Cardiac muscle cell (in vitro differentiated cells and primary cell): ENCODE measurements around the gene ACOT9. TPM values are rescaled to one million over a fixed set of nuclear protein-coding genes. Genes with fewer than 3 reads are reported as not detected.
"Not testable (repeated sequence)": the region's sequence is repeated elsewhere in the genome, so short reads cannot be mapped to it uniquely, and the experiment has no call there.

Source experiments
- DNase-seq, 2 donors: peaks; one replicate each; pipeline versions ENCODE4 v3.0.0 to v3.0.0-alpha.2; 2010 to 2017; ENCODE audit warnings: low read depth in 1 of 2, low spot score in 1 of 2
- H3K27ac ChIP-seq: fragments of 200-600 bp; sonication (generic); 2 replicates; pipeline ENCODE4 v1.5.1; 2016
- H3K27me3 ChIP-seq: fragments of 200-600 bp; sonication (generic); 2 replicates; pipeline ENCODE4 v1.6.0; 2016; ENCODE audit warnings: control low read depth
- H3K36me3 ChIP-seq: fragments of 200-600 bp; sonication (generic); 2 replicates; pipeline ENCODE4 v1.5.1; 2016; ENCODE audit warnings: control low read depth
- H3K4me1 ChIP-seq: fragments of 200-600 bp; sonication (generic); 2 replicates; pipeline ENCODE4 v1.8.1; 2017; ENCODE audit warnings: low read depth, mild to moderate bottlenecking, mixed run types
- H3K4me3 ChIP-seq: fragments of 200-600 bp; sonication (generic); 2 replicates; pipeline ENCODE4 v1.5.1; 2016; ENCODE audit warnings: mild to moderate bottlenecking
- H3K9me3 ChIP-seq: fragments of 200-600 bp; sonication (generic); 2 replicates; pipeline ENCODE4 v1.5.1; 2017; ENCODE audit warnings: low read depth, mild to moderate bottlenecking, control low read depth
- polyA plus RNA-seq: library from polyadenylated mRNA; unstranded; fragments of >200 nt; fragmentation: Nextera tagmentation; extraction: Ambion mirVana; gene quantifications from 2 replicates; pipeline ENCODE4 v1.2.1, GENCODE V29; 2016
- total RNA-seq: library from RNA; depleted of rRNA; stranded (reverse); fragments of >200 nt; gene quantifications from 2 replicates; pipeline ENCODE4 v1.2.3, GENCODE V29; 2016
- TF ChIP-seq, protein P1 (sequence below): IDR thresholded peaks from 2 replicates; pipeline ENCODE4 v1.5.1; 2012; ENCODE audit warnings: low read depth, mild to moderate bottlenecking, low read length

Gene ACOT9
- total and polyA plus RNA-seq, 2 experiments from 2014 or later = 22.2 to 31.1 TPM

DNA sequence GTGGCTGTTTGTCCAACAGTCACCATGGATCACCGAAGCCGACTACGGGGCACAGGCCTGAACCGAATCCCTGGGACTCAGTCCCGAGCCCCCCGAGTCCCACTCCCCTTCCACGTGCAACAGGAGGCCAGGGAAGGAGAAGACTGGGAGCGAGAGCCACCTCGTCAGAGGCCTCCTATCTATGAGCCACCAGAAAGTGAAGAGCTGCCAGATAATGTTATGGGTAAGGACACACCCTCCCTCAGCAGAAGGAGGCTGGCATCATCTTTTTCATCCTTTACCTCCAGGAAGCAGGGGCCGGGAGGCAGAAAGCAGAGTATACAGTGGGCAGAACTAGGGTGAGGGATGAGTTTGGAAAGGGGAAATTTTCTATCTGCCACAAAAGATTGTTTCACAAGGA, 78.6 kb downstream of the ACOT9 start:
- TF ChIP-seq, protein P1, sequence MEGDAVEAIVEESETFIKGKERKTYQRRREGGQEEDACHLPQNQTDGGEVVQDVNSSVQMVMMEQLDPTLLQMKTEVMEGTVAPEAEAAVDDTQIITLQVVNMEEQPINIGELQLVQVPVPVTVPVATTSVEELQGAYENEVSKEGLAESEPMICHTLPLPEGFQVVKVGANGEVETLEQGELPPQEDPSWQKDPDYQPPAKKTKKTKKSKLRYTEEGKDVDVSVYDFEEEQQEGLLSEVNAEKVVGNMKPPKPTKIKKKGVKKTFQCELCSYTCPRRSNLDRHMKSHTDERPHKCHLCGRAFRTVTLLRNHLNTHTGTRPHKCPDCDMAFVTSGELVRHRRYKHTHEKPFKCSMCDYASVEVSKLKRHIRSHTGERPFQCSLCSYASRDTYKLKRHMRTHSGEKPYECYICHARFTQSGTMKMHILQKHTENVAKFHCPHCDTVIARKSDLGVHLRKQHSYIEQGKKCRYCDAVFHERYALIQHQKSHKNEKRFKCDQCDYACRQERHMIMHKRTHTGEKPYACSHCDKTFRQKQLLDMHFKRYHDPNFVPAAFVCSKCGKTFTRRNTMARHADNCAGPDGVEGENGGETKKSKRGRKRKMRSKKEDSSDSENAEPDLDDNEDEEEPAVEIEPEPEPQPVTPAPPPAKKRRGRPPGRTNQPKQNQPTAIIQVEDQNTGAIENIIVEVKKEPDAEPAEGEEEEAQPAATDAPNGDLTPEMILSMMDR = no peak
- Histone ChIP-seq H3K27me3 (no peaks in the 10 kb centered on the region), H3K9me3 (no peaks in the 10 kb centered on the region), H3K4me1 (peaks cover 5% of the 10 kb centered on the region), H3K27ac (no peak overlapping the region), H3K36me3 (no peaks in the 10 kb centered on the region), H3K4me3 (no peak overlapping the region)
- no peak for DNase-seq

DNA sequence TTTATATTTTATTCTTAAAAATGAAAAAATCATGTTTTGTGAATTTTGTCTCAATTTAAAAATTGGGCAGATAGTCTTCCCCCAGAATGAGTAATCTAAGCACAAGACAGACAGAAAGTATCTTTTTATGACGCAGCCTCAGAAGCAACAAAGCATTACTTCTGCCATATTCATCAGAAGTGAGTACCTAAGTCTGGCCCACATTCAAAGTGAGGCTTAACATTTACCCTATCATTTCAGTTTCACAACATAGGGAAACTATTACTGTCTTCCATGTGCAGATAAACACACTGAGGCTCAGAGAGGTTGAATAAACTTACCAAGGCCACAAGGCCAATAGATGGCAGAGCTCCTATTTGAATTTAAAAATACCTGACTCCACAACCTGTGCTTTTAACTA, 80.2 kb downstream of the ACOT9 start:
- H3K27ac ChIP-seq = no peak overlapping the region
- peak in 1 of 2 donors; percentile 30 for DNase-seq
- no peaks in the 10 kb centered on the region for H3K36me3 ChIP-seq
- no peaks in the 10 kb centered on the region for H3K9me3 ChIP-seq
- TF ChIP-seq, protein P1 = no peak
- peaks cover 5% of the 10 kb centered on the region for H3K4me1 ChIP-seq
- no peaks in the 10 kb centered on the region for H3K27me3 ChIP-seq
- H3K4me3 ChIP-seq = no peak overlapping the region

DNA sequence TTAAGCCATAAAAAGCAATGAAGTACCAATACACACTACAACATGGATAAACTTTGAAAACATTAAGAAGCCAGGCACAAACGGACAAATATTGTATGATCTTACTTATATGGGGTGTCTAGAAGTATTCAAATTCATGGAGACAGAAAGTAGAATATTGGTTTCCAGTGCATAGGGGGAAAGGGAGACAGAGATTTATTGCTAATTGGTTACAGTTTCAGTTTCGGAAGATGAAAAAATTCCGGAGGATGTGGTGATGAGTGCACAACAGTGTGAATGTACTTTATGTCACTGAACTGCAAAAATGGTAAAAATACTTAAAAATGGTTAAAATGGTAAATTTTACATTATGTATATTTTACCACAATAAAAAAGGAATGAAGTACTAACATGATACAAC, 80.9 kb downstream of the ACOT9 start:
- H3K4me3 ChIP-seq = no peak overlapping the region
- no peak for DNase-seq
- no peaks in the 10 kb centered on the region for H3K27me3 ChIP-seq
- peaks cover 5% of the 10 kb centered on the region for H3K4me1 ChIP-seq
- TF ChIP-seq, protein P1 = no peak
- no peaks in the 10 kb centered on the region for H3K36me3 ChIP-seq
- H3K27ac ChIP-seq = no peak overlapping the region
- no peaks in the 10 kb centered on the region for H3K9me3 ChIP-seq

DNA sequence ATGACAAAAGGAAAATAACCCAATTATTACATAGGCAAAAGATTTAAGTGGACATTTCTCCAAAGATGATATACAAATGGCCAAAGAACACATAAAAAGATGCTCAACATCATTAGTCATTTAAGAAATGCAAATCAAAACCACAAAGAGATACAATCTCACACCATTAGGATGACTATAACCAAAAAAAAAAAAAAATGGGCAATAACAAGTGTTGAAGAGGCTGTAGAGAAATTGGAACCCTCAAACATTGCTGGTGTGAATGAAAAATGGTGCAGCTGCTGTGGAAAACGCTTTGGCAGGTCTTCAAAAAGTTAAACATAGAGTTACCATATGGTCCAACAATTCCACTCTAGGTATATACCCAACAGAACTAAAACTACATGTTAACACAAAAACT, 81.4 kb downstream of the ACOT9 start:
- H3K27me3 ChIP-seq = no peaks in the 10 kb centered on the region
- no peak overlapping the region for H3K27ac ChIP-seq
- TF ChIP-seq, protein P1 = no peak
- no peak overlapping the region for H3K4me3 ChIP-seq
- DNase-seq = no peak
- no peaks in the 10 kb centered on the region for H3K9me3 ChIP-seq
- no peaks in the 10 kb centered on the region for H3K36me3 ChIP-seq
- peaks cover 1% of the 10 kb centered on the region for H3K4me1 ChIP-seq

DNA sequence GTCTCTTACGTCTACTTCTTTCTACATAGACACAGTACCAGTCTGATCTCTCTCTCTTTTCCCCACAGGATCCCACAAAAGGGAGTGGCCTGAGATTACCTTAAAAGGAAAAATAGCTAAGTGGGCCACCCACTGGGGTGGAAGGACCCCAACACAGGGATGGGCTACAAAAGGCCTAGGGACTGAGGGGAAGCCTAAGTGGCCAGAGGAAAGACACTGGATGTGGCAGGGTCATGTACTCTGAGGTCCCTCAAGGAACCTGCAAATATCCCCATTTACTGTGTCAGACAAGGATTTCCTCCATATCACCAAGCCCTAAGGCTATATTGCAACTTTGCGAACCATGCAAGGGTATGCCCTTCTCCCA, 82.3 kb downstream of the ACOT9 start:
- Histone ChIP-seq H3K27ac (no peak overlapping the region), H3K4me1 (no peaks in the 10 kb centered on the region), H3K27me3 (no peaks in the 10 kb centered on the region), H3K4me3 (no peak overlapping the region), H3K36me3 (no peaks in the 10 kb centered on the region), H3K9me3 (no peaks in the 10 kb centered on the region)
- DNase-seq = no peak
- TF ChIP-seq, protein P1 = no peak

DNA sequence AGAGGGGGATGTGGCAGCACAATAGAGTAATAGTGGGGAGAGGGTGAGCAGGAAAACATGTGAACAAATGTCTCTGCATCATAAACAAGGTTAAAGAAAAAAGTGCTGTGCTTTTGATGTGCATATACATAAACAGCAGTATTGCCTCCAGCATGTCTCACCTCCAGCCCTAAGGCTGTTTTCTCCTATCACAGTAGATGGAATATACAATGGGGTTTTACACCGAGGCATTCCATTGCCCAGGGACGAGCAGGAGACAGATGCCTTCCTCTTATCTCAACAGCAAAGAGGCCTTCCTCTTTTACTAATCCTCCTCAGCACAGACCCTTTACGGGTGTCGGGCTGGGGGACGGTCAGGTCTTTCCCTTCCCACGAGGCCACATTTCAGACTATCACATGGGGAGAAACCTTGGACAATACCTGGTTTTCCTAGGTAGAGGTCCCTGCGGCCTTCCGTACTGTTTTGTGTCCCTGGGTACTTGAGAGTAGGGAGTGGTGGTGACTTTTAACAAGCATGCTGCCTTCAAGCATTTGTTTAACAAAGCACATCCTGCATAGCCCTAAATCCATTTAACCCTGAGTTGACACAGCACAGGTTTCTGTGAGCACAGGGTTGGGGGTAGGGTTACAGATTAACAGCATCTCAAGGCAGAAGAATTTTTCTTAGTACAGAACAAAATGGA, 82.9 kb downstream of the ACOT9 start:
- not testable (repeated sequence) for H3K9me3 ChIP-seq, H3K4me3 ChIP-seq, H3K27ac ChIP-seq, H3K36me3 ChIP-seq, DNase-seq, H3K4me1 ChIP-seq, H3K27me3 ChIP-seq
